Hepatocyte (in vitro differentiated cells): ENCODE results near the gene ING3.

Experiments used
- CTCF ChIP-seq: fragments of 200-600 bp; sonication (generic); IDR thresholded peaks from 2 replicates; pipeline ENCODE4 v1.5.1; 2016; ENCODE audit warnings: antibody characterized with exemption, mild to moderate bottlenecking; ENCODE audit not compliant: poor library complexity
- EZH2 ChIP-seq: fragments of 200-600 bp; sonication (generic); IDR thresholded peaks from 2 replicates; pipeline ENCODE4 v1.6.1; 2016; ENCODE audit warnings: antibody characterized with exemption, mild to moderate bottlenecking, borderline replicate concordance
- EZH2phosphoT487 ChIP-seq: fragments of 200-600 bp; sonication (generic); IDR thresholded peaks from one replicate; pipeline ENCODE4 v1.6.1; 2018; ENCODE audit warnings: antibody characterized with exemption, mild to moderate bottlenecking, low read depth, moderate library complexity; ENCODE audit not compliant: unreplicated experiment, severe bottlenecking

- TF ChIP-seq CTCF (no peak), EZH2 (no peak), EZH2phosphoT487 (no peak)
Observed at GRCh38 chr7:120981117-120981516, 30.5 kb downstream of the ING3 start.
